ENCODE data around the gene SETDB2.
"Not testable (repeated sequence)": the region's sequence is repeated elsewhere in the genome, so short reads cannot be mapped to it uniquely, and the experiment has no call there.

The SETDB2 gene

GRCh38 chr13:49464621-49465325, 20.7 kb downstream of the SETDB2 start:
- no peak for DNase-seq (ENCODE audit: low spot score)

GRCh38 chr13:49466292-49466838, 22.3 kb downstream of the SETDB2 start:
- no peak for DNase-seq (ENCODE audit: low spot score)

- no peak for DNase-seq (ENCODE audit: low spot score)
Observed at GRCh38 chr13:49472186-49472585, 28.1 kb downstream of the SETDB2 start.

- DNase-seq (ENCODE audit: low spot score): no peak
Observed at GRCh38 chr13:49476529-49476928, 32.5 kb downstream of the SETDB2 start.

- DNase-seq (ENCODE audit: low spot score): no peak
Observed at GRCh38 chr13:49481788-49482187, 37.7 kb downstream of the SETDB2 start.

- DNase-seq (ENCODE audit: low spot score): no peak
Observed at GRCh38 chr13:49488563-49488962, 44.5 kb downstream of the SETDB2 start.

GRCh38 chr13:49494645-49495044, 50.6 kb downstream of the SETDB2 start:
- no peak for DNase-seq (ENCODE audit: low spot score)

GRCh38 chr13:49495783-49496762, 52.0 kb downstream of the SETDB2 start, which contains the start of gene PHF11:
Gene PHF11 (plus strand): TSS chr13:49495953. CDS start chr13:49496002, 49 bp downstream.
- DNase-seq (ENCODE audit: low spot score): peak; percentile 77

- not testable (repeated sequence) for DNase-seq (ENCODE audit: low spot score)
Observed at GRCh38 chr13:49496837-49497236, 52.8 kb downstream of the SETDB2 start.

- DNase-seq (ENCODE audit: low spot score): no peak
Observed at GRCh38 chr13:49497272-49497671, 53.2 kb downstream of the SETDB2 start.

- no peak for DNase-seq (ENCODE audit: low spot score)
Observed at GRCh38 chr13:49498206-49498605, 54.1 kb downstream of the SETDB2 start.

GRCh38 chr13:49499889-49500660, 56.0 kb downstream of the SETDB2 start:
- DNase-seq (ENCODE audit: low spot score): no peak

GRCh38 chr13:49502954-49503353, 58.9 kb downstream of the SETDB2 start:
- DNase-seq (ENCODE audit: low spot score): no peak

GRCh38 chr13:49503951-49504350, 59.9 kb downstream of the SETDB2 start:
- no peak for DNase-seq (ENCODE audit: low spot score)

- no peak for DNase-seq (ENCODE audit: low spot score)
Observed at GRCh38 chr13:49512578-49512977, 68.5 kb downstream of the SETDB2 start.

- no peak for DNase-seq (ENCODE audit: low spot score)
Observed at GRCh38 chr13:49516467-49516866, 72.4 kb downstream of the SETDB2 start.

- no peak for DNase-seq (ENCODE audit: low spot score)
Observed at GRCh38 chr13:49517461-49517860, 73.4 kb downstream of the SETDB2 start.

- no peak for DNase-seq (ENCODE audit: low spot score)
Observed at GRCh38 chr13:49521224-49521623, 77.2 kb downstream of the SETDB2 start.

GRCh38 chr13:49524740-49525501, 80.8 kb downstream of the SETDB2 start:
- no peak for DNase-seq (ENCODE audit: low spot score)

- no peak for DNase-seq (ENCODE audit: low spot score)
Observed at GRCh38 chr13:49527123-49527522, 83.0 kb downstream of the SETDB2 start.

GRCh38 chr13:49528161-49528560, 84.1 kb downstream of the SETDB2 start:
- no peak for DNase-seq (ENCODE audit: low spot score)

Measured in LoVo (cell line).